Esophagus squamous epithelium (tissue), 5 donors: ENCODE measurements around the gene PFDN1. TPM values are rescaled to one million over a fixed set of nuclear protein-coding genes. Genes with fewer than 3 reads are reported as not detected.
A peak's percentile ranks its signal among the peaks of the same experiment; 100 is the strongest.

Experiments used
- DNase-seq: peaks from one replicate; lab custom pipeline; 2025; lab: John Stamatoyannopoulos, UW
- H3K27ac ChIP-seq, 4 donors: fragments of 200-600 bp; sonication (generic); one replicate each; pipeline ENCODE4 v1.5.1; 2016 to 2019; ENCODE audit warnings: mild to moderate bottlenecking in 1 of 4
- H3K27me3 ChIP-seq, 4 donors: fragments of 200-600 bp; sonication (generic); 1 replicate in 3 of 4; 2 replicates in 1 of 4; pipeline versions ENCODE4 v1.5.1 to v1.6.0; 2017 to 2021; ENCODE audit warnings: antibody characterized with exemption in 1 of 4
- H3K36me3 ChIP-seq, 3 donors: fragments of 200-600 bp; sonication (generic); one replicate each; pipeline ENCODE4 v1.5.1; 2016 to 2019
- H3K4me1 ChIP-seq, 3 donors: fragments of 200-600 bp; sonication (generic); one replicate each; pipeline ENCODE4 v1.5.1; 2017 to 2019
- H3K4me3 ChIP-seq, 4 donors: fragments of 200-600 bp; sonication (generic); 1 replicate in 3 of 4; 2 replicates in 1 of 4; pipeline ENCODE4 v1.5.1; 2016 to 2019; ENCODE audit warnings: mild to moderate bottlenecking in 2 of 4, moderate library complexity in 1 of 4
- H3K9me3 ChIP-seq, 3 donors: fragments of 200-600 bp; sonication (generic); one replicate each; pipeline ENCODE4 v1.5.1; 2016 to 2019
- CTCF ChIP-seq, 6 experiments: fragments of 450-650 bp in 4 of 6; fragments of 200-600 bp in 2 of 6; sonication (generic) in 2 of 6; IDR thresholded peaks; one replicate each; pipeline ENCODE4 v1.5.1; 2016 to 2019; ENCODE audit warnings: antibody characterized with exemption in 6 of 6, mild to moderate bottlenecking in 4 of 6, moderate library complexity in 4 of 6
- POLR2A ChIP-seq, 4 donors: fragments of 450-650 bp; IDR thresholded peaks; one replicate each; pipeline ENCODE4 v1.6.1; 2017; ENCODE audit warnings: antibody characterized with exemption in 4 of 4, mild to moderate bottlenecking in 4 of 4, moderate library complexity in 3 of 4
- WGBS, 2 donors: methylation state at CpG; one replicate each; pipeline ENCODE4 v1.1.5; 2018; 5-methylcytosine and 5-hydroxymethylcytosine counted together
- intact Hi-C: fragments of 100-400 bp; cut with DNase I; formaldehyde crosslinking; loops from one replicate; pipeline ENCODE4 v1.15.0; 2022
- total RNA-seq, 4 donors: library from RNA; depleted of rRNA; stranded (reverse); fragments of >200 nt; gene quantifications; one replicate each; pipeline ENCODE4 v1.1.0, GENCODE V29; 2016
- donor health status: DM: yes; HTN: yes; CAD: no.

The PFDN1 gene
- total RNA-seq, 4 donors from 2014 or later: 38.1 to 67.5 (median 60.4) TPM

GRCh38 chr5:140246378-140247122 is 56.4 kb downstream of the PFDN1 start:
- peak overlapping the region in 3 of 4 donors; percentile 13 to 36 (median 31) for H3K27ac ChIP-seq
- 50 to 54% methylated on average over 8 of the region's 8 CpGs for WGBS, 2 donors
- H3K9me3 ChIP-seq: no peaks in the 10 kb centered on the region
- no peaks in the 10 kb centered on the region for H3K27me3 ChIP-seq
- peaks cover 0 to 46% (median 8%) of the 10 kb centered on the region in 3 donors for H3K36me3 ChIP-seq
- H3K4me3 ChIP-seq: no peak overlapping the region
- no peak for TF ChIP-seq CTCF (IDR thresholded peaks at IDR 0.05)
- no peak for TF ChIP-seq POLR2A (IDR thresholded peaks at IDR 0.05)
- intact Hi-C loops: no loop called here
- peaks cover 14 to 54% (median 29%) of the 10 kb centered on the region in 3 donors for H3K4me1 ChIP-seq
- no peak for DNase-seq

GRCh38 chr5:140245926-140246325 is 57.0 kb downstream of the PFDN1 start:
- peaks cover 20 to 54% (median 35%) of the 10 kb centered on the region in 3 donors for H3K4me1 ChIP-seq
- peaks cover 0 to 45% (median 8%) of the 10 kb centered on the region in 3 donors for H3K36me3 ChIP-seq
- peak overlapping the region in 3 of 4 donors; percentile 13 to 36 (median 31) for H3K27ac ChIP-seq
- H3K27me3 ChIP-seq: no peaks in the 10 kb centered on the region
- DNase-seq: no peak
- intact Hi-C loops: loop anchor here (2.0 kb wide), 1 partner anchor 105 kb away; no protein-coding TSS in a partner anchor
- TF ChIP-seq CTCF (IDR thresholded peaks at IDR 0.05) (no peak), POLR2A (IDR thresholded peaks at IDR 0.05) (no peak)
- no peaks in the 10 kb centered on the region for H3K9me3 ChIP-seq
- H3K4me3 ChIP-seq: no peak overlapping the region
- 100% methylated on average over 1 to 2 of the region's 7 CpGs for WGBS, 2 donors

- intact Hi-C loops: loop anchor here (2.0 kb wide), 1 partner anchor 105 kb away; no protein-coding TSS in a partner anchor
- TF ChIP-seq CTCF (IDR thresholded peaks at IDR 0.05) (no peak), POLR2A (IDR thresholded peaks at IDR 0.05) (no peak)
- Histone ChIP-seq H3K4me3 (no peak overlapping the region), H3K9me3 (no peaks in the 10 kb centered on the region), H3K4me1 (peaks cover 26 to 59% (median 41%) of the 10 kb centered on the region in 3 donors), H3K27me3 (no peaks in the 10 kb centered on the region), H3K27ac (no peak overlapping the region), H3K36me3 (peaks cover 0 to 41% (median 8%) of the 10 kb centered on the region in 3 donors)
- WGBS, 2 donors: 60 to 92% methylated on average over 2 to 4 of the region's 5 CpGs
- DNase-seq: no peak
Observed at GRCh38 chr5:140245341-140245740, 57.6 kb downstream of the PFDN1 start.

DNA sequence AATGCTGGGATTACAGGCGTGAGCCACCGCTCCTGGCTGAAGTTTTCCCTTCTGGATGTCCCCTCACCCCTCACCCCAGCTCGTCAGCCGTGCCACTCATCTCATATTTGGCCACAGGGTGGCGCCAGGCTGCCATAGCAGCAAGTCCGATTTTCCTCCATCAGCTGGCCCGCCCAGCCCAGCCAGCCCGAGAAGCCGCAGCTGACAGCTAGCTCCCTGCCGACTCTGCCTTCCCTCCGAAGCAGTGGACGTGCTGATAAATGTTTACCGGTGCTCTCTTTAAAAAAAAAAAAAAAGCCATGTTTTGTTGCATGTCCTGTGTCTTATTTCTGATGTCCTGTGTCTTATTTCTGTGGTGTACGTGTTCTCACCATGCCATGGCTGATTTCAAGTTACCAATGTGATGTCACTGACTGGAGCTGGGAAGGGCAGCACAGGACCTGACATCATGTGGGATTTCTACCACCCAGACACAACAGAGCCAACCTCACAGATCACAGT is 58.3 kb downstream of the PFDN1 start:
- intact Hi-C loops: loop anchor here (2.0 kb wide), 1 partner anchor 106 kb away; no protein-coding TSS in a partner anchor
- no peaks in the 10 kb centered on the region for H3K9me3 ChIP-seq
- peak; percentile 80 to 95 (median 92) for TF ChIP-seq CTCF (IDR thresholded peaks at IDR 0.05)
- TF ChIP-seq POLR2A (IDR thresholded peaks at IDR 0.05): no peak
- H3K27ac ChIP-seq: peak overlapping the region in 1 of 4 donors; percentile 4
- 18 to 45% methylated on average over 2 to 10 of the region's 14 CpGs for WGBS, 2 donors
- DNase-seq: peak; percentile 33
- peaks cover 0 to 34% (median 8%) of the 10 kb centered on the region in 3 donors for H3K36me3 ChIP-seq
- peaks cover 29 to 66% (median 46%) of the 10 kb centered on the region in 3 donors for H3K4me1 ChIP-seq
- H3K27me3 ChIP-seq: no peaks in the 10 kb centered on the region
- no peak overlapping the region for H3K4me3 ChIP-seq
